SK-N-SH (cell line): ENCODE measurements around the gene UBR3. TPM values are rescaled to one million over a fixed set of nuclear protein-coding genes. Genes with fewer than 3 reads are reported as not detected.

ENCODE experiments used
- CTCF ChIA-PET: fragments of 300-600, 350-600 bp; formaldehyde crosslinking; extraction: SDS; loops from one replicate; lab custom pipeline; 2021; lab: Yijun Ruan, JAX
- POLR2A ChIA-PET: fragments of 350-600 bp; sonication (Branson Sonifier 250); formaldehyde crosslinking; extraction: SDS; loops from one replicate; lab custom pipeline; 2020; ENCODE audit warnings: antibody characterized with exemption, inconsistent platforms; lab: Yijun Ruan, JAX
- DNase-seq: peaks from one replicate; pipeline ENCODE4 v3.0.0; 2012
- H2AFZ ChIP-seq: fragments of 200-600 bp; sonication (generic); 2 replicates; pipeline ENCODE4 v1.8.1; 2016; ENCODE audit warnings: antibody characterized with exemption, mild to moderate bottlenecking, low read depth
- H3F3A ChIP-seq: fragments of 200-600 bp; sonication (generic); replicated peaks from 2 replicates; pipeline ENCODE3; 2016; ENCODE audit warnings: antibody characterized with exemption, mild to moderate bottlenecking; ENCODE audit not compliant: insufficient read depth
- H3K27ac ChIP-seq, 2 experiments: fragments of 200-500 bp in 1 of 2; fragments of 200-600 bp in 1 of 2; sonication (Bioruptor generic) in 1 of 2; sonication (generic), shearing (Covaris generic) in 1 of 2; 2 replicates each; pipeline versions ENCODE4 v1.5.1 to v1.6.1; 2014 to 2016; ENCODE audit warnings: low read depth in 2 of 2, inconsistent platforms in 1 of 2, low read length in 1 of 2, mild to moderate bottlenecking in 1 of 2, mixed read lengths in 1 of 2
- H3K27me3 ChIP-seq: fragments of 200-600 bp; sonication (generic), shearing (Covaris generic); 2 replicates; pipeline ENCODE4 v1.6.1; 2016; ENCODE audit warnings: mixed run types; ENCODE audit not compliant: insufficient read depth
- H3K36me3 ChIP-seq, 2 experiments: fragments of 200-500 bp in 1 of 2; fragments of 200-600 bp in 1 of 2; sonication (Bioruptor generic) in 1 of 2; sonication (generic) in 1 of 2; replicated peaks in 1 of 2; 2 replicates each; pipeline versions ENCODE3 to v1.5.1; 2014 to 2016; ENCODE audit warnings: low read length in 1 of 2, mild to moderate bottlenecking in 1 of 2; ENCODE audit not compliant: insufficient read depth in 2 of 2, control insufficient read depth in 1 of 2
- H3K4me1 ChIP-seq, 2 experiments: fragments of 200-500 bp in 1 of 2; fragments of 200-600 bp in 1 of 2; sonication (Bioruptor generic) in 1 of 2; sonication (generic), shearing (Covaris generic) in 1 of 2; 2 replicates each; pipeline versions ENCODE4 v1.5.1 to v1.6.1; 2014 to 2016; ENCODE audit warnings: low read depth in 1 of 2, low read length in 1 of 2, mixed run types in 1 of 2; ENCODE audit not compliant: insufficient read depth in 2 of 2, control insufficient read depth in 1 of 2
- H3K4me2 ChIP-seq: fragments of 200-600 bp; sonication (generic), shearing (Covaris generic); 2 replicates; pipeline ENCODE4 v1.6.1; 2017; ENCODE audit warnings: mixed run types
- H3K4me3 ChIP-seq, 2 experiments: fragments of 200-500 bp in 1 of 2; fragments of 200-600 bp in 1 of 2; sonication (Bioruptor generic) in 1 of 2; sonication (generic), shearing (Covaris generic) in 1 of 2; 2 replicates each; pipeline versions ENCODE4 v1.5.1 to v1.8.1; 2014 to 2016; ENCODE audit warnings: low read depth in 2 of 2, inconsistent platforms in 1 of 2, low read length in 1 of 2, mild to moderate bottlenecking in 1 of 2, mixed read lengths in 1 of 2, moderate library complexity in 1 of 2
- H3K79me2 ChIP-seq: fragments of 200-600 bp; sonication (generic); 2 replicates; pipeline ENCODE4 v1.8.1; 2017; ENCODE audit warnings: mild to moderate bottlenecking; ENCODE audit not compliant: insufficient read depth
- H3K9ac ChIP-seq: fragments of 200-600 bp; sonication (generic); 2 replicates; pipeline ENCODE4 v1.6.1; 2017; ENCODE audit warnings: mixed run types
- H3K9me2 ChIP-seq: fragments of 200-600 bp; sonication (generic); 2 replicates; pipeline ENCODE4 v1.6.1; 2017; ENCODE audit warnings: mixed run types
- H3K9me3 ChIP-seq: fragments of 200-600 bp; sonication (generic); 2 replicates; pipeline ENCODE4 v1.6.1; 2017; ENCODE audit warnings: mixed run types, mild to moderate bottlenecking, moderate library complexity
- H4K20me1 ChIP-seq: fragments of 200-600 bp; sonication (generic); 2 replicates; pipeline ENCODE4 v1.6.1; 2017; ENCODE audit warnings: mild to moderate bottlenecking, mixed run types; ENCODE audit not compliant: insufficient read depth
- CHD2 ChIP-seq: fragments of 150-350 bp; IDR thresholded peaks from 2 replicates; pipeline ENCODE4 v1.6.1; 2018; ENCODE audit warnings: low read length; ENCODE audit not compliant: partially characterized antibody
- ELF1 ChIP-seq: IDR thresholded peaks from 2 replicates; pipeline ENCODE4 v1.4.0; 2012
- EZH2phosphoT487 ChIP-seq: fragments of 200-600 bp; sonication (generic); IDR thresholded peaks from 2 replicates; pipeline ENCODE4 v1.6.1; 2017; ENCODE audit warnings: low read depth, mixed run types, mild to moderate bottlenecking, antibody characterized with exemption, moderate library complexity, borderline replicate concordance
- FOXJ3 ChIP-seq: sonication (generic); formaldehyde crosslinking; IDR thresholded peaks from 2 replicates; pipeline ENCODE4 v1.5.1; 2020; ENCODE audit warnings: mild to moderate bottlenecking, missing genetic modification reagents
- FOXM1 ChIP-seq: IDR thresholded peaks from 2 replicates; pipeline ENCODE4 v1.4.0; 2012; ENCODE audit warnings: low read depth, mild to moderate bottlenecking
- GABPA ChIP-seq: IDR thresholded peaks from 2 replicates; pipeline ENCODE4 v1.4.0; 2012; ENCODE audit warnings: low read depth, mild to moderate bottlenecking
- GATA2 ChIP-seq: sonication (generic); formaldehyde crosslinking; IDR thresholded peaks from 2 replicates; pipeline ENCODE4 v1.5.0; 2020; ENCODE audit warnings: mild to moderate bottlenecking, missing genetic modification reagents
- MEF2A ChIP-seq: IDR thresholded peaks from 2 replicates; pipeline ENCODE4 v1.4.0; 2012; ENCODE audit warnings: low read depth, borderline replicate concordance
- NFIC ChIP-seq: IDR thresholded peaks from 2 replicates; pipeline ENCODE4 v1.4.0; 2012; ENCODE audit warnings: borderline replicate concordance
- NRF1 ChIP-seq: IDR thresholded peaks from 2 replicates; pipeline ENCODE4 v1.6.1; 2012; ENCODE audit warnings: low read depth, mild to moderate bottlenecking, low read length
- RAD21 ChIP-seq: IDR thresholded peaks from 2 replicates; pipeline ENCODE4 v1.6.1; 2012; ENCODE audit warnings: mild to moderate bottlenecking, low read length
- RCOR1 ChIP-seq: fragments of 150-350 bp; IDR thresholded peaks from 2 replicates; pipeline ENCODE4 v1.6.1; 2017; ENCODE audit warnings: antibody characterized with exemption, low read length
- REST ChIP-seq: IDR thresholded peaks from 2 replicates; pipeline ENCODE4 v1.6.1; 2012; ENCODE audit warnings: mild to moderate bottlenecking, low read depth, low read length, moderate library complexity
- RFX5 ChIP-seq: IDR thresholded peaks from 2 replicates; pipeline ENCODE4 v1.6.1; 2012; ENCODE audit warnings: mild to moderate bottlenecking, improper control_type of control experiment, low read length
- TCF12 ChIP-seq: IDR thresholded peaks from 2 replicates; pipeline ENCODE4 v1.4.0; 2012
- TEAD4 ChIP-seq: IDR thresholded peaks from 2 replicates; pipeline ENCODE4 v1.4.0; 2012; ENCODE audit warnings: mild to moderate bottlenecking, borderline replicate concordance; ENCODE audit not compliant: insufficient read depth
- WGBS: methylation state at CpG from one replicate; pipeline ENCODE4 v1.1.6; 2017; ENCODE audit warnings: low lambda C conversion rate; 5-methylcytosine and 5-hydroxymethylcytosine counted together
- polyA plus RNA-seq, 3 experiments: library from polyadenylated mRNA; depleted of rRNA; stranded (reverse); fragments of >200 nt; gene quantifications; 2 replicates each; pipeline ENCODE4 v1.2.3, GENCODE V29; 2012
- TF ChIP-seq, protein P1 (sequence below): IDR thresholded peaks from 2 replicates; pipeline ENCODE4; 2012

Gene UBR3
- polyA plus RNA-seq, 1 of the 3 experiments (the other 2 are of a cell fraction), result 5.2 TPM

GRCh38 chr2:170056900-170057299 is 229.6 kb downstream of the UBR3 start:
- Histone ChIP-seq H3F3A (peaks cover 10% of the 10 kb centered on the region), H3K4me2 (no peak overlapping the region), H4K20me1 (no peaks in the 10 kb centered on the region), H3K9me2 (no peaks in the 10 kb centered on the region), H3K27me3 (no peaks in the 10 kb centered on the region), H3K27ac (no peak overlapping the region), H3K36me3 (peaks cover 10 to 32% of the 10 kb centered on the region in 2 experiments), H3K9me3 (no peaks in the 10 kb centered on the region), H3K9ac (no peak overlapping the region), H2AFZ (no peak overlapping the region), H3K79me2 (no peaks in the 10 kb centered on the region), H3K4me3 (no peak overlapping the region), H3K4me1 (0 out of 4 replicates have a peak, but pooled peaks cover 0 to 8% of the 10 kb centered on the region in 2 experiments)
- CTCF ChIA-PET, result no interaction called here
- no peak for DNase-seq
- POLR2A ChIA-PET, result no interaction called here
- TF ChIP-seq RAD21 (no peak), RFX5 (no peak), FOXJ3 (CRISPR knock-in tag) (no peak), RCOR1 (no peak), ELF1 (no peak), FOXM1 (no peak), CHD2 (no peak), TCF12 (no peak), EZH2phosphoT487 (no peak), GATA2 (CRISPR knock-in tag) (no peak), TEAD4 (no peak), REST (no peak), GABPA (no peak), NFIC (no peak), MEF2A (no peak), NRF1 (no peak)
- TF ChIP-seq, protein P1, sequence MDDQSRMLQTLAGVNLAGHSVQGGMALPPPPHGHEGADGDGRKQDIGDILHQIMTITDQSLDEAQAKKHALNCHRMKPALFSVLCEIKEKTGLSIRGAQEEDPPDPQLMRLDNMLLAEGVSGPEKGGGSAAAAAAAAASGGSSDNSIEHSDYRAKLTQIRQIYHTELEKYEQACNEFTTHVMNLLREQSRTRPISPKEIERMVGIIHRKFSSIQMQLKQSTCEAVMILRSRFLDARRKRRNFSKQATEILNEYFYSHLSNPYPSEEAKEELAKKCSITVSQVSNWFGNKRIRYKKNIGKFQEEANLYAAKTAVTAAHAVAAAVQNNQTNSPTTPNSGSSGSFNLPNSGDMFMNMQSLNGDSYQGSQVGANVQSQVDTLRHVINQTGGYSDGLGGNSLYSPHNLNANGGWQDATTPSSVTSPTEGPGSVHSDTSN, result no peak
- WGBS, result 68% methylated on average over 1 of the region's 1 CpG
